ENCODE data around the gene TEKT5.

TEKT5 gene

GRCh38 chr16:10608687-10609401 lies 85.9 kb downstream of the TEKT5 start:
- no peak for DNase-seq (ENCODE audit: low spot score)

GRCh38 chr16:10607157-10607556 lies 87.6 kb downstream of the TEKT5 start:
- DNase-seq (ENCODE audit: low spot score), result no peak

GRCh38 chr16:10606607-10607006 lies 88.1 kb downstream of the TEKT5 start:
- no peak for DNase-seq (ENCODE audit: low spot score)

- no peak for DNase-seq (ENCODE audit: low spot score)
These were observed 89.1 kb downstream of the TEKT5 start for GRCh38 chr16:10605636-10606035.

- DNase-seq (ENCODE audit: low spot score), result no peak
These were observed 93.0 kb downstream of the TEKT5 start for GRCh38 chr16:10601444-10602408.

GRCh38 chr16:10600782-10601443 lies 93.8 kb downstream of the TEKT5 start:
- DNase-seq (ENCODE audit: low spot score), result no peak

GRCh38 chr16:10599626-10600025 lies 95.1 kb downstream of the TEKT5 start:
- no peak for DNase-seq (ENCODE audit: low spot score)

- peak; percentile 17 for DNase-seq (ENCODE audit: low spot score)
These were observed 96.6 kb downstream of the TEKT5 start for GRCh38 chr16:10598157-10598556.

- DNase-seq (ENCODE audit: low spot score), result no peak
These were observed 97.5 kb downstream of the TEKT5 start for GRCh38 chr16:10597187-10597601.

GRCh38 chr16:10594312-10594950 lies 100.3 kb downstream of the TEKT5 start:
- DNase-seq (ENCODE audit: low spot score), result no peak

GRCh38 chr16:10592611-10593010 lies 102.1 kb downstream of the TEKT5 start:
- DNase-seq (ENCODE audit: low spot score), result no peak

GRCh38 chr16:10590342-10590741 lies 104.4 kb downstream of the TEKT5 start:
- DNase-seq (ENCODE audit: low spot score), result no peak

GRCh38 chr16:10589109-10589508 lies 105.6 kb downstream of the TEKT5 start:
- DNase-seq (ENCODE audit: low spot score), result no peak

- DNase-seq (ENCODE audit: low spot score), result no peak
These were observed 107.1 kb downstream of the TEKT5 start for GRCh38 chr16:10587622-10588021.

- DNase-seq (ENCODE audit: low spot score), result no peak
These were observed 109.7 kb downstream of the TEKT5 start for GRCh38 chr16:10584981-10585438.

- DNase-seq (ENCODE audit: low spot score), result no peak
These were observed 111.5 kb downstream of the TEKT5 start for GRCh38 chr16:10583269-10583668.

GRCh38 chr16:10581507-10581906 lies 113.2 kb downstream of the TEKT5 start:
- DNase-seq (ENCODE audit: low spot score), result no peak

- no peak for DNase-seq (ENCODE audit: low spot score)
These were observed 113.9 kb downstream of the TEKT5 start for GRCh38 chr16:10580883-10581247.

GRCh38 chr16:10579965-10580882 lies 114.5 kb downstream of the TEKT5 start, which contains the start of gene EMP2:
Gene EMP2, minus strand, starts transcription at chr16:10580598. Its CDS starts 32,981 bp downstream, at chr16:10547617.
- peak; percentile 69 for DNase-seq (ENCODE audit: low spot score)

GRCh38 chr16:10579575-10579964 lies 115.2 kb downstream of the TEKT5 start:
- DNase-seq (ENCODE audit: low spot score), result no peak
